ENCODE data around the gene SLC29A4.
"Not testable (repeated sequence)": the region's sequence is repeated elsewhere in the genome, so short reads cannot be mapped to it uniquely, and the experiment has no call there.

- TF ChIP-seq CTCF (IDR thresholded peaks at IDR 0.05; ENCODE audit: low read length); EZH2 (IDR thresholded peaks at IDR 0.05; ENCODE audit: borderline replicate concordance, low read length): not testable (repeated sequence)
Observed at GRCh38 chr7:5291711-5292335, 9.1 kb downstream of the SLC29A4 start.

All from OCI-LY1 (cell line).